Astrocyte (in vitro differentiated cells and primary cell): ENCODE measurements around the gene SEMA3F. TPM values are rescaled to one million over a fixed set of nuclear protein-coding genes. Genes with fewer than 3 reads are reported as not detected.

ENCODE experiments used
- DNase-seq: peaks from one replicate; pipeline ENCODE4 v3.0.0-alpha.2; 2010; ENCODE audit warnings: low read depth
- FAIRE-seq: peaks from 2 replicates; lab custom pipeline; 2011; peaks lifted over from hg19 to GRCh38; lab: Jason Lieb, UNC
- H2AFZ ChIP-seq: 2 replicates; pipeline ENCODE4 v1.6.0; 2012; ENCODE audit warnings: low read depth, low read length, inconsistent platforms
- H3K27ac ChIP-seq: 2 replicates; pipeline ENCODE4 v1.5.1; 2011; ENCODE audit warnings: low read depth, low read length, inconsistent platforms
- H3K27me3 ChIP-seq: 2 replicates; pipeline ENCODE4 v1.6.0; 2011; ENCODE audit warnings: low read length, inconsistent platforms; ENCODE audit not compliant: insufficient read depth
- H3K36me3 ChIP-seq: 2 replicates; pipeline ENCODE4 v1.5.1; 2011; ENCODE audit warnings: low read length, inconsistent platforms; ENCODE audit not compliant: insufficient read depth
- H3K4me1 ChIP-seq: 2 replicates; pipeline ENCODE4 v1.5.1; 2011; ENCODE audit warnings: low read length, inconsistent platforms; ENCODE audit not compliant: insufficient read depth
- H3K4me2 ChIP-seq: 2 replicates; pipeline ENCODE4 v1.6.0; 2012; ENCODE audit warnings: low read length, inconsistent platforms
- H3K4me3 ChIP-seq: 2 replicates; pipeline ENCODE4 v1.5.1; 2011; ENCODE audit warnings: low read depth, mild to moderate bottlenecking, low read length, inconsistent platforms; ENCODE audit not compliant: insufficient read depth
- H3K79me2 ChIP-seq: 2 replicates; pipeline ENCODE4 v1.6.0; 2012; ENCODE audit warnings: mild to moderate bottlenecking, low read length, inconsistent platforms; ENCODE audit not compliant: insufficient read depth
- H3K9ac ChIP-seq: 2 replicates; pipeline ENCODE4 v1.6.0; 2012; ENCODE audit warnings: mild to moderate bottlenecking, low read length, inconsistent platforms
- H3K9me3 ChIP-seq: 2 replicates; pipeline ENCODE4 v1.5.1; 2012; ENCODE audit warnings: low read depth, mild to moderate bottlenecking, low read length, inconsistent platforms; ENCODE audit not compliant: insufficient read depth
- H4K20me1 ChIP-seq: 2 replicates; pipeline ENCODE4 v1.6.0; 2012; ENCODE audit warnings: low read length, inconsistent platforms; ENCODE audit not compliant: insufficient read depth
- H3K27ac Mint-ChIP-seq: one replicate; pipeline ENCODE4 v1.8.0; 2021; ENCODE audit warnings: mild to moderate bottlenecking, mixed read lengths; ENCODE audit not compliant: unreplicated experiment
- H3K27me3 Mint-ChIP-seq: one replicate; pipeline ENCODE4 v1.8.0; 2021; ENCODE audit warnings: low read depth, mixed read lengths; ENCODE audit not compliant: unreplicated experiment
- H3K36me3 Mint-ChIP-seq: one replicate; pipeline ENCODE4 v1.8.0; 2021; ENCODE audit warnings: low read depth, mixed read lengths; ENCODE audit not compliant: unreplicated experiment
- H3K4me1 Mint-ChIP-seq: one replicate; pipeline ENCODE4 v1.8.0; 2021; ENCODE audit warnings: low read depth, mixed read lengths; ENCODE audit not compliant: unreplicated experiment
- H3K4me3 Mint-ChIP-seq: one replicate; pipeline ENCODE4 v1.8.0; 2021; ENCODE audit warnings: mild to moderate bottlenecking, moderate library complexity, mixed read lengths; ENCODE audit not compliant: unreplicated experiment
- H3K9me3 Mint-ChIP-seq: one replicate; pipeline ENCODE4 v1.8.0; 2021; ENCODE audit warnings: mild to moderate bottlenecking, mixed read lengths; ENCODE audit not compliant: unreplicated experiment
- EZH2 ChIP-seq: IDR thresholded peaks from 2 replicates; pipeline ENCODE4 v1.6.1; 2012; ENCODE audit warnings: mild to moderate bottlenecking, low read length, inconsistent platforms; ENCODE audit not compliant: insufficient read depth
- total RNA-seq: library from RNA; stranded (reverse); gene quantifications from 2 replicates; pipeline ENCODE4 v1.2.1, GENCODE V29; 2021
- TF ChIP-seq, protein P1 (sequence below): IDR thresholded peaks from 2 replicates; pipeline ENCODE4 v1.5.1; 2011; ENCODE audit warnings: low read depth, mild to moderate bottlenecking, inconsistent platforms, low read length, moderate library complexity; ENCODE audit not compliant: insufficient read depth

Gene SEMA3F
- total RNA-seq, 1 donor from 2014 or later = 6.6 TPM

GRCh38 chr3:50172626-50173220, 17.6 kb downstream of the SEMA3F start:
- H3K36me3 Mint-ChIP-seq = peaks cover 2% of the 10 kb centered on the region
- no peaks in the 10 kb centered on the region for H3K9me3 ChIP-seq
- peaks cover 12% of the 10 kb centered on the region for H3K27me3 Mint-ChIP-seq
- no peak overlapping the region for H3K27ac ChIP-seq
- H3K79me2 ChIP-seq = no peaks in the 10 kb centered on the region
- no peak for TF ChIP-seq EZH2
- TF ChIP-seq, protein P1, sequence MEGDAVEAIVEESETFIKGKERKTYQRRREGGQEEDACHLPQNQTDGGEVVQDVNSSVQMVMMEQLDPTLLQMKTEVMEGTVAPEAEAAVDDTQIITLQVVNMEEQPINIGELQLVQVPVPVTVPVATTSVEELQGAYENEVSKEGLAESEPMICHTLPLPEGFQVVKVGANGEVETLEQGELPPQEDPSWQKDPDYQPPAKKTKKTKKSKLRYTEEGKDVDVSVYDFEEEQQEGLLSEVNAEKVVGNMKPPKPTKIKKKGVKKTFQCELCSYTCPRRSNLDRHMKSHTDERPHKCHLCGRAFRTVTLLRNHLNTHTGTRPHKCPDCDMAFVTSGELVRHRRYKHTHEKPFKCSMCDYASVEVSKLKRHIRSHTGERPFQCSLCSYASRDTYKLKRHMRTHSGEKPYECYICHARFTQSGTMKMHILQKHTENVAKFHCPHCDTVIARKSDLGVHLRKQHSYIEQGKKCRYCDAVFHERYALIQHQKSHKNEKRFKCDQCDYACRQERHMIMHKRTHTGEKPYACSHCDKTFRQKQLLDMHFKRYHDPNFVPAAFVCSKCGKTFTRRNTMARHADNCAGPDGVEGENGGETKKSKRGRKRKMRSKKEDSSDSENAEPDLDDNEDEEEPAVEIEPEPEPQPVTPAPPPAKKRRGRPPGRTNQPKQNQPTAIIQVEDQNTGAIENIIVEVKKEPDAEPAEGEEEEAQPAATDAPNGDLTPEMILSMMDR = no peak
- no peak overlapping the region for H3K4me3 ChIP-seq
- H3K4me3 Mint-ChIP-seq = no peak overlapping the region
- no peak overlapping the region for H3K27ac Mint-ChIP-seq
- H3K9me3 Mint-ChIP-seq = no peaks in the 10 kb centered on the region
- no peaks in the 10 kb centered on the region for H4K20me1 ChIP-seq
- no peak overlapping the region for H3K9ac ChIP-seq
- DNase-seq (no peak), FAIRE-seq (no peak)
- H3K4me2 ChIP-seq = no peak overlapping the region
- no peaks in the 10 kb centered on the region for H3K36me3 ChIP-seq
- peaks cover 18% of the 10 kb centered on the region for H3K4me1 ChIP-seq
- no peak overlapping the region for H2AFZ ChIP-seq
- peaks cover under 1% of the 10 kb centered on the region for H3K4me1 Mint-ChIP-seq
- H3K27me3 ChIP-seq = no peaks in the 10 kb centered on the region

DNA sequence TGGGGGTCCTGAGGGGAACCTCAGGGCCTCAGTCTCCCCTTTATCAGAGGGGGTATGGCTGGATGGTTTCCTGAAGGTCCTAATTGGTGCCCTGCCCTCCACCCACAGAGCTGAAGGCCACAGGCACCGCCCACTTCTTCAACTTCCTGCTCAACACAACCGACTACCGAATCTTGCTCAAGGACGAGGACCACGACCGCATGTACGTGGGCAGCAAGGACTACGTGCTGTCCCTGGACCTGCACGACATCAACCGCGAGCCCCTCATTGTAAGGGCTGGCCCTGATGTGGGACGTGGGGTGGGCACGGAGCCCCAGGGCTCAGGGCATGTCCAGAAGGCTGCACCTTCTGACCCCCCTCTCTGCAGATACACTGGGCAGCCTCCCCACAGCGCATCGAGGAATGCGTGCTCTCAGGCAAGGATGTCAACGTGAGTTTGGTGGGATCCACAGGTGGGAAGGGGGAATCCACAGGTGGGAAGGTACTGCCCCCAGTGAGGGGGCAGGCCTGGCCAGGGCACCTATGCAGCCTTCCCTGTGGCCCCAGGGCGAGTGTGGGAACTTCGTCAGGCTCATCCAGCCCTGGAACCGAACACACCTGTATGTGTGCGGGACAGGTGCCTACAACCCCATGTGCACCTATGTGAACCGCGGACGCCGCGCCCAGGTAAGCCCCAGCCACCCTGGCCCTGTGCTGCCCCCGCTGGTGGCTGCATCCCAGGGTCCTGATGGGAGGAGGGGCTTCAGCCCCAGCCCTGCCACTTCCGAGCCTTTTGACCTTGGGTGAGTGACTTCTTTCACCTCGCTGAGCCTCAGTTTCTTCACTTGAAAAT, 18.8 kb downstream of the SEMA3F start:
- H3K79me2 ChIP-seq = no peaks in the 10 kb centered on the region
- H4K20me1 ChIP-seq = no peaks in the 10 kb centered on the region
- no peak overlapping the region for H3K27ac Mint-ChIP-seq
- H3K4me1 Mint-ChIP-seq = no peaks in the 10 kb centered on the region
- H3K4me1 ChIP-seq = peaks cover 10% of the 10 kb centered on the region
- H2AFZ ChIP-seq = no peak overlapping the region
- H3K36me3 Mint-ChIP-seq = no peaks in the 10 kb centered on the region
- no peak overlapping the region for H3K4me3 ChIP-seq
- no peak for FAIRE-seq
- no peaks in the 10 kb centered on the region for H3K9me3 ChIP-seq
- H3K27me3 Mint-ChIP-seq = peaks cover 9% of the 10 kb centered on the region
- no peak for DNase-seq
- H3K27ac ChIP-seq = no peak overlapping the region
- H3K4me2 ChIP-seq = no peak overlapping the region
- no peaks in the 10 kb centered on the region for H3K9me3 Mint-ChIP-seq
- no peaks in the 10 kb centered on the region for H3K27me3 ChIP-seq
- H3K4me3 Mint-ChIP-seq = no peak overlapping the region
- no peaks in the 10 kb centered on the region for H3K36me3 ChIP-seq
- no peak overlapping the region for H3K9ac ChIP-seq
- no peak for TF ChIP-seq EZH2
- TF ChIP-seq, protein P1 = no peak

DNA sequence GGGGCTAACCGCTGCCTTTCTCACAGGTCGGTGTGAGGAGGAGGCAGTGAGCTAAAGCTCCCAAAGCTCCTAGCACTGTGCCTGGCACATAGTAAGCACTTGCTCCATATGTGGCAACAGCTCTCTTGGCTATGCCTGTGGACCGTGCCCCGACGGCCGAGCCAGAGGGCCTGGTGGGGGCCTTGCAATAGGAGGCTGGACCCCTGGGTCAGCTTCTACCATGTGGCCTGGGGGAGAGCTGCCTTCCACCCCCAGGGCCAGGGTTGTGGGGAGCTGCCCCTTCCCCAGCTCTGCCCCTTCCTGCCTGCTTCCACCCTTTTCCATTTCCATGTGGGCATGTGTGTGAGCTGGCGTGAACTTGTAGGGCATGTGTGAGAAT, 19.4 kb downstream of the SEMA3F start:
- TF ChIP-seq, protein P1 = no peak
- no peak for TF ChIP-seq EZH2
- Histone ChIP-seq H4K20me1 (no peaks in the 10 kb centered on the region), H3K9me3 (no peaks in the 10 kb centered on the region), H2AFZ (no peak overlapping the region), H3K27ac (no peak overlapping the region), H3K4me1 (peaks cover 10% of the 10 kb centered on the region), H3K27me3 (no peaks in the 10 kb centered on the region), H3K9ac (no peak overlapping the region), H3K4me2 (no peak overlapping the region), H3K36me3 (no peaks in the 10 kb centered on the region), H3K4me3 (no peak overlapping the region), H3K79me2 (no peaks in the 10 kb centered on the region)
- H3K27ac Mint-ChIP-seq = no peak overlapping the region
- no peak overlapping the region for H3K4me3 Mint-ChIP-seq
- H3K4me1 Mint-ChIP-seq = peaks cover under 1% of the 10 kb centered on the region
- H3K36me3 Mint-ChIP-seq = no peaks in the 10 kb centered on the region
- H3K27me3 Mint-ChIP-seq = peaks cover 10% of the 10 kb centered on the region
- no peak for DNase-seq
- no peaks in the 10 kb centered on the region for H3K9me3 Mint-ChIP-seq
- no peak for FAIRE-seq
